A549 (cell line): Measurements from ENCODE around the gene NCAM2.

ENCODE experiments used
- BHLHE40 ChIP-seq: IDR thresholded peaks from 2 replicates; pipeline ENCODE4 v1.6.1; 2012; ENCODE audit warnings: low read depth, low read length, inconsistent platforms
- CTCF ChIP-seq: fragments of >200 bp; sonication (Bioruptor Twin); formaldehyde crosslinking; IDR thresholded peaks from 3 replicates; pipeline ENCODE4 v1.5.1; 2016
- ESRRA ChIP-seq: fragments of 150-350 bp; IDR thresholded peaks from 2 replicates; pipeline ENCODE4 v1.6.1; 2014; ENCODE audit warnings: mild to moderate bottlenecking, low read length, borderline replicate concordance
- KDM1A ChIP-seq: fragments of 200-600 bp; sonication (generic); IDR thresholded peaks from 2 replicates; pipeline ENCODE4 v1.6.1; 2016; ENCODE audit warnings: low read depth, mild to moderate bottlenecking
- MAX ChIP-seq: IDR thresholded peaks from 2 replicates; pipeline ENCODE4 v1.6.1; 2012
- NFE2L2 ChIP-seq: fragments of 150-350 bp; conservative IDR thresholded peaks from 2 replicates; pipeline ENCODE4 v1.6.1; 2014; ENCODE audit warnings: low read length
- PBX3 ChIP-seq: IDR thresholded peaks from 2 replicates; pipeline ENCODE4 v1.6.1; 2012
- POLR2A ChIP-seq: IDR thresholded peaks from 2 replicates; pipeline ENCODE4 v1.6.1; 2012; ENCODE audit warnings: mild to moderate bottlenecking, low read length
- RAD21 ChIP-seq, 2 experiments: fragments of >200 bp in 1 of 2; sonication (Bioruptor Twin) in 1 of 2; formaldehyde crosslinking in 1 of 2; IDR thresholded peaks in 1 of 2; conservative IDR thresholded peaks in 1 of 2; 2 replicates in 1 of 2; 3 replicates in 1 of 2; pipeline ENCODE4 v1.6.1; 2012 to 2018; ENCODE audit warnings: inconsistent platforms in 1 of 2
- RCOR1 ChIP-seq: fragments of 150-350 bp; IDR thresholded peaks from 2 replicates; pipeline ENCODE4 v1.6.1; 2014; ENCODE audit warnings: antibody characterized with exemption, low read length, low read depth
- REST ChIP-seq: fragments of 200-600 bp; sonication (generic); IDR thresholded peaks from 2 replicates; pipeline ENCODE4 v1.6.1; 2016; ENCODE audit warnings: antibody characterized with exemption, mild to moderate bottlenecking, moderate library complexity
- RNF2 ChIP-seq: fragments of 200-600 bp; sonication (generic); IDR thresholded peaks from 2 replicates; pipeline ENCODE4 v1.6.1; 2016; ENCODE audit warnings: low read depth, mild to moderate bottlenecking, antibody characterized with exemption, moderate library complexity, borderline replicate concordance
- TP53 ChIP-seq: fragments of 250-450 bp; sonication (Bioruptor Pico); IDR thresholded peaks from 2 replicates; pipeline ENCODE4 v1.5.0; 2021; ENCODE audit warnings: mild to moderate bottlenecking, moderate library complexity

- TF ChIP-seq POLR2A (no peak), RNF2 (no peak), TP53 (CRISPR knock-in tag) (no peak), MAX (no peak), CTCF (no peak), RCOR1 (no peak), RAD21 (conservative IDR thresholded peaks at IDR 0.05 in 1 of 2, IDR thresholded peaks at IDR 0.05 in 1 of 2) (no peak), KDM1A (no peak), REST (no peak), PBX3 (no peak), NFE2L2 (no peak), ESRRA (no peak), BHLHE40 (no peak)
These were observed 285.6 kb downstream of the NCAM2 start for GRCh38 chr21:21283810-21284209.
